Measurements from ENCODE around the gene CD302. TPM values are rescaled to one million over a fixed set of nuclear protein-coding genes. Genes with fewer than 3 reads are reported as not detected.
"Not testable (repeated sequence)": the region's sequence is repeated elsewhere in the genome, so short reads cannot be mapped to it uniquely, and the experiment has no call there.

The CD302 gene
- total and polyA plus RNA-seq, 2 donors from 2014 or later: 8.7 to 33.2 TPM

GRCh38 chr2:159821775-159822477 lies 23.9 kb upstream of the CD302 start:
- FAIRE-seq; H3K27ac ChIP-seq (ENCODE audit: low read depth in 2 of 2, low read length in 2 of 2); intact Hi-C loops (cut with DNase I); H3K27me3 ChIP-seq (ENCODE audit: control insufficient read depth, insufficient read depth, low read length); H3K9me3 ChIP-seq (ENCODE audit: control insufficient read depth in 2 of 3, insufficient read depth in 1 of 3, low read length in 3 of 3); H3K9ac ChIP-seq (ENCODE audit: low read length in 3 of 3); H3K36me3 ChIP-seq (ENCODE audit: control insufficient read depth in 2 of 3, insufficient read depth in 3 of 3, low read length in 3 of 3); H3K4me1 ChIP-seq (ENCODE audit: control insufficient read depth in 2 of 3, insufficient read depth in 2 of 3, low read depth in 1 of 3, low read length in 3 of 3); H3K4me3 ChIP-seq (ENCODE audit: low read length in 3 of 3); DNase-seq: not testable (repeated sequence)

DNA sequence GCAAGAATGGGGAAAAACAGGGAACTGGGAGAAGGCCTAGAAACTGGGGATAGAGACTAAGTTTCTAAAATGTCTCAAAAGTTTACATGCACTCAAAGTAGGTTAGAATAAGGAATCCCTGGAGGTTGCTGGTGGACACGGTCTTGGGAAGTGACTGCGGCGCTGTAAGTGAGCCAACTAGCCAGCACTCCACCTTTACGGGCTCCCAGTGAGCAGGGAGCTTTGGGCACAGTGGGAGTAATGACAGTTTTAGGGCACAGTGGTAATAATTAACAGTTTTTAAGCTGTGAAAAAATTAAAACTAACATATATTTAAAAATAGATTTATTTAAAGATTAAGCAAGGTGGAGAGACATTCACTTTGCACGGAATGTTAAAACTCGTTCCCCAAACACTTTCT lies 20.9 kb upstream of the CD302 start:
- no peaks in the 10 kb centered on the region for H3K4me1 ChIP-seq (ENCODE audit: control insufficient read depth in 2 of 3, insufficient read depth in 2 of 3, low read depth in 1 of 3, low read length in 3 of 3)
- FAIRE-seq (no peak), DNase-seq (no peak)
- no peak overlapping the region for H3K4me3 ChIP-seq (ENCODE audit: low read length in 3 of 3)
- intact Hi-C loops (cut with DNase I): no loop called here
- TF ChIP-seq, protein P1, sequence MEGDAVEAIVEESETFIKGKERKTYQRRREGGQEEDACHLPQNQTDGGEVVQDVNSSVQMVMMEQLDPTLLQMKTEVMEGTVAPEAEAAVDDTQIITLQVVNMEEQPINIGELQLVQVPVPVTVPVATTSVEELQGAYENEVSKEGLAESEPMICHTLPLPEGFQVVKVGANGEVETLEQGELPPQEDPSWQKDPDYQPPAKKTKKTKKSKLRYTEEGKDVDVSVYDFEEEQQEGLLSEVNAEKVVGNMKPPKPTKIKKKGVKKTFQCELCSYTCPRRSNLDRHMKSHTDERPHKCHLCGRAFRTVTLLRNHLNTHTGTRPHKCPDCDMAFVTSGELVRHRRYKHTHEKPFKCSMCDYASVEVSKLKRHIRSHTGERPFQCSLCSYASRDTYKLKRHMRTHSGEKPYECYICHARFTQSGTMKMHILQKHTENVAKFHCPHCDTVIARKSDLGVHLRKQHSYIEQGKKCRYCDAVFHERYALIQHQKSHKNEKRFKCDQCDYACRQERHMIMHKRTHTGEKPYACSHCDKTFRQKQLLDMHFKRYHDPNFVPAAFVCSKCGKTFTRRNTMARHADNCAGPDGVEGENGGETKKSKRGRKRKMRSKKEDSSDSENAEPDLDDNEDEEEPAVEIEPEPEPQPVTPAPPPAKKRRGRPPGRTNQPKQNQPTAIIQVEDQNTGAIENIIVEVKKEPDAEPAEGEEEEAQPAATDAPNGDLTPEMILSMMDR (IDR thresholded peaks at IDR 0.05; ENCODE audit: borderline replicate concordance, extremely low read depth, insufficient read depth): no peak
- no peak overlapping the region for H3K9ac ChIP-seq (ENCODE audit: low read length in 3 of 3)
- H3K27me3 ChIP-seq (ENCODE audit: control insufficient read depth, insufficient read depth, low read length): no peaks in the 10 kb centered on the region
- H3K9me3 ChIP-seq (ENCODE audit: control insufficient read depth in 2 of 3, insufficient read depth in 1 of 3, low read length in 3 of 3): no peaks in the 10 kb centered on the region
- no peaks in the 10 kb centered on the region for H3K36me3 ChIP-seq (ENCODE audit: control insufficient read depth in 2 of 3, insufficient read depth in 3 of 3, low read length in 3 of 3)
- no peak overlapping the region for H3K27ac ChIP-seq (ENCODE audit: low read depth in 2 of 2, low read length in 2 of 2)

- Histone ChIP-seq H3K9ac (ENCODE audit: low read length in 3 of 3) (no peak overlapping the region), H3K36me3 (ENCODE audit: control insufficient read depth in 2 of 3, insufficient read depth in 3 of 3, low read length in 3 of 3) (no peaks in the 10 kb centered on the region), H3K9me3 (ENCODE audit: control insufficient read depth in 2 of 3, insufficient read depth in 1 of 3, low read length in 3 of 3) (no peaks in the 10 kb centered on the region), H3K4me1 (ENCODE audit: control insufficient read depth in 2 of 3, insufficient read depth in 2 of 3, low read depth in 1 of 3, low read length in 3 of 3) (no peaks in the 10 kb centered on the region), H3K4me3 (ENCODE audit: low read length in 3 of 3) (no peak overlapping the region), H3K27me3 (ENCODE audit: control insufficient read depth, insufficient read depth, low read length) (no peaks in the 10 kb centered on the region), H3K27ac (ENCODE audit: low read depth in 2 of 2, low read length in 2 of 2) (no peak overlapping the region)
- FAIRE-seq (no peak), DNase-seq (no peak)
- intact Hi-C loops (cut with DNase I): no loop called here
- TF ChIP-seq, protein P1 (IDR thresholded peaks at IDR 0.05; ENCODE audit: borderline replicate concordance, extremely low read depth, insufficient read depth): no peak
Measured at GRCh38 chr2:159817283-159817682, 19.3 kb upstream of the CD302 start.

DNA sequence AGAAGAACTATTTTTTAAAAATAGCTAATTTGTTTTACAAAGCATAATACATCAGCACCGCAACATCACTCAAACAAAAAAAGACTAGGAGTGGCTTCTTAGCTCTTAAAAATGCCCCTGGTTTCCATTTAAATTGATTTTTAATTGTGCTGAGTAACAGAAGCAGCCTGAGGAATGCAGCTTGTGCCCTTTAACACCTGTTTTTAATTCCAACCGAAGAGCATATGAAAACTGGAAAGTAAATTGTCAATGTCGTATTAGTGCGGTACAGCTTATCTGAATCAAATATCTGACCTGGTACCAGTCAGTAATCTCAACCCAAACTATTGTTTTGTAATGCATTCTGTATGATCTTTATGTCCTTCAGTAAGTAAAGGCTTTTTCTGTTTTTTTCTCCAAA lies 13.2 kb upstream of the CD302 start:
- intact Hi-C loops (cut with DNase I): no loop called here
- DNase-seq (no peak), FAIRE-seq (no peak)
- Histone ChIP-seq H3K27ac (ENCODE audit: low read depth in 2 of 2, low read length in 2 of 2) (no peak overlapping the region), H3K36me3 (ENCODE audit: control insufficient read depth in 2 of 3, insufficient read depth in 3 of 3, low read length in 3 of 3) (no peaks in the 10 kb centered on the region), H3K9ac (ENCODE audit: low read length in 3 of 3) (no peak overlapping the region), H3K9me3 (ENCODE audit: control insufficient read depth in 2 of 3, insufficient read depth in 1 of 3, low read length in 3 of 3) (no peaks in the 10 kb centered on the region), H3K4me1 (ENCODE audit: control insufficient read depth in 2 of 3, insufficient read depth in 2 of 3, low read depth in 1 of 3, low read length in 3 of 3) (no peaks in the 10 kb centered on the region), H3K4me3 (ENCODE audit: low read length in 3 of 3) (no peak overlapping the region), H3K27me3 (ENCODE audit: control insufficient read depth, insufficient read depth, low read length) (no peaks in the 10 kb centered on the region)
- TF ChIP-seq, protein P1 (IDR thresholded peaks at IDR 0.05; ENCODE audit: borderline replicate concordance, extremely low read depth, insufficient read depth): no peak
